ENCODE measurements around the gene NR4A1.

Gene NR4A1

GRCh38 chr12:52032804-52033445 lies 18.3 kb upstream of the NR4A1 start:
- Histone ChIP-seq H3K36me3 (ENCODE audit: low read length) (no peaks in the 10 kb centered on the region), H3K9me3 (ENCODE audit: insufficient read depth, low read length) (no peaks in the 10 kb centered on the region), H3K4me2 (ENCODE audit: low read depth, low read length, poor library complexity, severe bottlenecking) (peak overlapping the region; percentile 66), H3K27ac (ENCODE audit: low read depth, low read length) (no peak overlapping the region), H3K9ac (ENCODE audit: low read length) (peak overlapping the region; percentile 33), H3F3A (ENCODE audit: insufficient read depth) (peaks cover 23% of the 10 kb centered on the region), H4K20me1 (ENCODE audit: low read depth, low read length) (no peaks in the 10 kb centered on the region), H3K9me2 (replicated peaks; ENCODE audit: insufficient read depth, low read length) (no peaks in the 10 kb centered on the region), H3K4me3 (ENCODE audit: insufficient read depth, low read length, poor library complexity, severe bottlenecking) (peak overlapping the region; percentile 40), H3K27me3 (ENCODE audit: low read length) (no peaks in the 10 kb centered on the region), H3K79me2 (ENCODE audit: insufficient read depth, low read length) (no peaks in the 10 kb centered on the region), H2AFZ (ENCODE audit: low read depth, low read length, severe bottlenecking) (peak overlapping the region; percentile 55)
- TF ChIP-seq EZH2phosphoT487 (conservative IDR thresholded peaks at IDR 0.05; ENCODE audit: low read length) = no peak
- TF ChIP-seq CTCF (IDR thresholded peaks at IDR 0.05; ENCODE audit: insufficient read depth, low read length, poor library complexity, severe bottlenecking) = no peak

GRCh38 chr12:52033446-52034140 lies 17.6 kb upstream of the NR4A1 start:
- no peaks in the 10 kb centered on the region for H3K36me3 ChIP-seq (ENCODE audit: low read length)
- no peaks in the 10 kb centered on the region for H3K79me2 ChIP-seq (ENCODE audit: insufficient read depth, low read length)
- H4K20me1 ChIP-seq (ENCODE audit: low read depth, low read length) = no peaks in the 10 kb centered on the region
- H3K4me3 ChIP-seq (ENCODE audit: insufficient read depth, low read length, poor library complexity, severe bottlenecking) = peak overlapping the region; percentile 40
- no peaks in the 10 kb centered on the region for H3K9me2 ChIP-seq (replicated peaks; ENCODE audit: insufficient read depth, low read length)
- peak overlapping the region; percentile 66 for H3K4me2 ChIP-seq (ENCODE audit: low read depth, low read length, poor library complexity, severe bottlenecking)
- TF ChIP-seq CTCF (IDR thresholded peaks at IDR 0.05; ENCODE audit: insufficient read depth, low read length, poor library complexity, severe bottlenecking) = no peak
- TF ChIP-seq EZH2phosphoT487 (conservative IDR thresholded peaks at IDR 0.05; ENCODE audit: low read length) = no peak
- H3K27me3 ChIP-seq (ENCODE audit: low read length) = no peaks in the 10 kb centered on the region
- peak overlapping the region; percentile 55 for H2AFZ ChIP-seq (ENCODE audit: low read depth, low read length, severe bottlenecking)
- no peak overlapping the region for H3K27ac ChIP-seq (ENCODE audit: low read depth, low read length)
- H3K9ac ChIP-seq (ENCODE audit: low read length) = peak overlapping the region; percentile 30
- H3K9me3 ChIP-seq (ENCODE audit: insufficient read depth, low read length) = no peaks in the 10 kb centered on the region
- H3F3A ChIP-seq (ENCODE audit: insufficient read depth) = peaks cover 23% of the 10 kb centered on the region

GRCh38 chr12:52035190-52035589 lies 16.1 kb upstream of the NR4A1 start:
- no peak overlapping the region for H3K4me3 ChIP-seq (ENCODE audit: insufficient read depth, low read length, poor library complexity, severe bottlenecking)
- no peak overlapping the region for H3K27ac ChIP-seq (ENCODE audit: low read depth, low read length)
- H3F3A ChIP-seq (ENCODE audit: insufficient read depth) = peaks cover 23% of the 10 kb centered on the region
- H3K36me3 ChIP-seq (ENCODE audit: low read length) = no peaks in the 10 kb centered on the region
- H2AFZ ChIP-seq (ENCODE audit: low read depth, low read length, severe bottlenecking) = no peak overlapping the region
- H3K4me2 ChIP-seq (ENCODE audit: low read depth, low read length, poor library complexity, severe bottlenecking) = no peak overlapping the region
- no peaks in the 10 kb centered on the region for H3K9me3 ChIP-seq (ENCODE audit: insufficient read depth, low read length)
- no peak for TF ChIP-seq EZH2phosphoT487 (conservative IDR thresholded peaks at IDR 0.05; ENCODE audit: low read length)
- no peak for TF ChIP-seq CTCF (IDR thresholded peaks at IDR 0.05; ENCODE audit: insufficient read depth, low read length, poor library complexity, severe bottlenecking)
- no peaks in the 10 kb centered on the region for H3K9me2 ChIP-seq (replicated peaks; ENCODE audit: insufficient read depth, low read length)
- H3K27me3 ChIP-seq (ENCODE audit: low read length) = no peaks in the 10 kb centered on the region
- no peak overlapping the region for H3K9ac ChIP-seq (ENCODE audit: low read length)
- H4K20me1 ChIP-seq (ENCODE audit: low read depth, low read length) = no peaks in the 10 kb centered on the region
- H3K79me2 ChIP-seq (ENCODE audit: insufficient read depth, low read length) = no peaks in the 10 kb centered on the region
